ENCODE measurements around the gene ATP1A1.

GRCh38 chr1:116415200-116415698 lies 42.2 kb downstream of the ATP1A1 start:
- no peak for TF ChIP-seq EZH2phosphoT487 (IDR thresholded peaks at IDR 0.05; ENCODE audit: low read length)
- TF ChIP-seq, protein P1, sequence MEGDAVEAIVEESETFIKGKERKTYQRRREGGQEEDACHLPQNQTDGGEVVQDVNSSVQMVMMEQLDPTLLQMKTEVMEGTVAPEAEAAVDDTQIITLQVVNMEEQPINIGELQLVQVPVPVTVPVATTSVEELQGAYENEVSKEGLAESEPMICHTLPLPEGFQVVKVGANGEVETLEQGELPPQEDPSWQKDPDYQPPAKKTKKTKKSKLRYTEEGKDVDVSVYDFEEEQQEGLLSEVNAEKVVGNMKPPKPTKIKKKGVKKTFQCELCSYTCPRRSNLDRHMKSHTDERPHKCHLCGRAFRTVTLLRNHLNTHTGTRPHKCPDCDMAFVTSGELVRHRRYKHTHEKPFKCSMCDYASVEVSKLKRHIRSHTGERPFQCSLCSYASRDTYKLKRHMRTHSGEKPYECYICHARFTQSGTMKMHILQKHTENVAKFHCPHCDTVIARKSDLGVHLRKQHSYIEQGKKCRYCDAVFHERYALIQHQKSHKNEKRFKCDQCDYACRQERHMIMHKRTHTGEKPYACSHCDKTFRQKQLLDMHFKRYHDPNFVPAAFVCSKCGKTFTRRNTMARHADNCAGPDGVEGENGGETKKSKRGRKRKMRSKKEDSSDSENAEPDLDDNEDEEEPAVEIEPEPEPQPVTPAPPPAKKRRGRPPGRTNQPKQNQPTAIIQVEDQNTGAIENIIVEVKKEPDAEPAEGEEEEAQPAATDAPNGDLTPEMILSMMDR (IDR thresholded peaks at IDR 0.05; ENCODE audit: low read length) = no peak

Data from MM.1S (cell line).